HG03095 (cell line): ENCODE data around the gene WDR81.

Experiments used
- ATAC-seq: cut with Tn5 transposase; IDR thresholded peaks from one replicate; pipeline ENCODE4 v1.9.1; 2021; ENCODE audit warnings: moderate library complexity; ENCODE audit not compliant: unreplicated experiment

WDR81 gene

GRCh38 chr17:1776857-1777256 is 52.4 kb downstream of the WDR81 start:
- no peak for ATAC-seq

GRCh38 chr17:1779571-1780131 is 55.1 kb downstream of the WDR81 start:
- ATAC-seq, result no peak

- ATAC-seq, result no peak
Observed at GRCh38 chr17:1782171-1782567, 57.7 kb downstream of the WDR81 start.

- no peak for ATAC-seq
Observed at GRCh38 chr17:1783271-1783670, 58.8 kb downstream of the WDR81 start.

GRCh38 chr17:1783834-1784611 is 59.5 kb downstream of the WDR81 start:
- ATAC-seq, result no peak

GRCh38 chr17:1785930-1786329 is 61.4 kb downstream of the WDR81 start:
- no peak for ATAC-seq

GRCh38 chr17:1786708-1787107 is 62.2 kb downstream of the WDR81 start:
- ATAC-seq, result no peak

- no peak for ATAC-seq
Observed at GRCh38 chr17:1787301-1787902, 62.9 kb downstream of the WDR81 start.
